Measurements from ENCODE around the gene ESRP2. TPM values are rescaled to one million over a fixed set of nuclear protein-coding genes. Genes with fewer than 3 reads are reported as not detected.

Gene ESRP2
- total RNA-seq, 4 donors from 2014 or later: 0.13 to 2.9 TPM; not detected in 2

DNA sequence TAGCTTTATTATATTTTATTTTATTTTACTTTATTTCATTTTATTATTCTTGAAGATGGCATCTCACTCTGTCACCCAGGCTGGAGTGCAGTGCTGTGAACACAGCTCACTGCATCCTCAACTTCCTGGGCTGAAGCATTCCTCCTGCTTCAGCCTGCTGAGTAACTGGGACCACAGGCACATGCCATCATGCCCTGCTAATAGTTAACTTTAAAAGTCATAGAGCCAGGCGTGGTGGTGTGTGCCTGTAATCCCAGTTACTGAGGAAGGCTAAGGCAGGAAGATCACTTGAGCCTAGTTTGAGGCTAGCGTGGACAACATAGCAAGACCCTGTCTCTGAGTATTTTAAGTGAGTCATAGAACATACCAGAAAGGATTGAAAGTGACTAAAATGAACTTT, 38.7 kb downstream of the ESRP2 start:
- Histone ChIP-seq H3K4me3 (no peak overlapping the region), H3K4me1 (peaks cover 0 to 13% (median 0%) of the 10 kb centered on the region in 3 donors), H3K9me3 (no peaks in the 10 kb centered on the region), H3K27me3 (no peaks in the 10 kb centered on the region), H3K36me3 (peaks cover 0 to 23% of the 10 kb centered on the region in 2 donors), H3K27ac (no peak overlapping the region)
- no peak for TF ChIP-seq POLR2AphosphoS5 (IDR thresholded peaks at IDR 0.05)
- no peak for TF ChIP-seq EP300 (IDR thresholded peaks at IDR 0.05)
- TF ChIP-seq, protein P1, sequence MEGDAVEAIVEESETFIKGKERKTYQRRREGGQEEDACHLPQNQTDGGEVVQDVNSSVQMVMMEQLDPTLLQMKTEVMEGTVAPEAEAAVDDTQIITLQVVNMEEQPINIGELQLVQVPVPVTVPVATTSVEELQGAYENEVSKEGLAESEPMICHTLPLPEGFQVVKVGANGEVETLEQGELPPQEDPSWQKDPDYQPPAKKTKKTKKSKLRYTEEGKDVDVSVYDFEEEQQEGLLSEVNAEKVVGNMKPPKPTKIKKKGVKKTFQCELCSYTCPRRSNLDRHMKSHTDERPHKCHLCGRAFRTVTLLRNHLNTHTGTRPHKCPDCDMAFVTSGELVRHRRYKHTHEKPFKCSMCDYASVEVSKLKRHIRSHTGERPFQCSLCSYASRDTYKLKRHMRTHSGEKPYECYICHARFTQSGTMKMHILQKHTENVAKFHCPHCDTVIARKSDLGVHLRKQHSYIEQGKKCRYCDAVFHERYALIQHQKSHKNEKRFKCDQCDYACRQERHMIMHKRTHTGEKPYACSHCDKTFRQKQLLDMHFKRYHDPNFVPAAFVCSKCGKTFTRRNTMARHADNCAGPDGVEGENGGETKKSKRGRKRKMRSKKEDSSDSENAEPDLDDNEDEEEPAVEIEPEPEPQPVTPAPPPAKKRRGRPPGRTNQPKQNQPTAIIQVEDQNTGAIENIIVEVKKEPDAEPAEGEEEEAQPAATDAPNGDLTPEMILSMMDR (IDR thresholded peaks at IDR 0.05): no peak
- TF ChIP-seq POLR2A (IDR thresholded peaks at IDR 0.05): no peak
- ATAC-seq: no peak
- WGBS, 2 donors (ENCODE audit: low coverage in 1 of 2): 72 to 100% methylated on average over 1 to 2 of the region's 2 CpGs

DNA sequence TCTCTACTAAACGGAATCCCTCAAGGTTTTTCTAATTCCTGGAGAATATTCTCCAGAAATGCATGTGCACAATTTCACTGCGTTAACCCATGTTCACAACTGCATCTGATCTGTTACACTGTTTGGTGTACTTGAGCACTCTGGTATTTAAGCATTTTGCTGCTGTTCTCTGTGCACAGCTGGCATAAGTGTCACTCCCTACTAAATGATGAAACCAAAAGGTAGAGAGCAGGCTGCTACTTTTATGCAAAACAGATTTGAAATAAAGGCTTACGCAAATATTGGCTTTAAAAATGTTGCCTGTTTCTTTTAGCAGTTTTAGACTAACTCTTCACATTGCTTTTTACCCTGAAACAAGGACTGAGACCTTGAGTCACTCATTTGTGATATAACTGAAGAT, 41.7 kb downstream of the ESRP2 start:
- no peaks in the 10 kb centered on the region for H3K27me3 ChIP-seq
- H3K36me3 ChIP-seq: peaks cover 0 to 45% of the 10 kb centered on the region in 2 donors
- no peak overlapping the region for H3K27ac ChIP-seq
- no peaks in the 10 kb centered on the region for H3K4me1 ChIP-seq
- H3K4me3 ChIP-seq: no peak overlapping the region
- ATAC-seq: no peak
- WGBS, 2 donors (ENCODE audit: low coverage in 1 of 2): 89 to 100% methylated on average over 2 to 3 of the region's 3 CpGs
- no peaks in the 10 kb centered on the region for H3K9me3 ChIP-seq
- TF ChIP-seq POLR2AphosphoS5 (IDR thresholded peaks at IDR 0.05): no peak
- TF ChIP-seq EP300 (IDR thresholded peaks at IDR 0.05): no peak
- TF ChIP-seq, protein P1 (IDR thresholded peaks at IDR 0.05): no peak
- no peak for TF ChIP-seq POLR2A (IDR thresholded peaks at IDR 0.05)

DNA sequence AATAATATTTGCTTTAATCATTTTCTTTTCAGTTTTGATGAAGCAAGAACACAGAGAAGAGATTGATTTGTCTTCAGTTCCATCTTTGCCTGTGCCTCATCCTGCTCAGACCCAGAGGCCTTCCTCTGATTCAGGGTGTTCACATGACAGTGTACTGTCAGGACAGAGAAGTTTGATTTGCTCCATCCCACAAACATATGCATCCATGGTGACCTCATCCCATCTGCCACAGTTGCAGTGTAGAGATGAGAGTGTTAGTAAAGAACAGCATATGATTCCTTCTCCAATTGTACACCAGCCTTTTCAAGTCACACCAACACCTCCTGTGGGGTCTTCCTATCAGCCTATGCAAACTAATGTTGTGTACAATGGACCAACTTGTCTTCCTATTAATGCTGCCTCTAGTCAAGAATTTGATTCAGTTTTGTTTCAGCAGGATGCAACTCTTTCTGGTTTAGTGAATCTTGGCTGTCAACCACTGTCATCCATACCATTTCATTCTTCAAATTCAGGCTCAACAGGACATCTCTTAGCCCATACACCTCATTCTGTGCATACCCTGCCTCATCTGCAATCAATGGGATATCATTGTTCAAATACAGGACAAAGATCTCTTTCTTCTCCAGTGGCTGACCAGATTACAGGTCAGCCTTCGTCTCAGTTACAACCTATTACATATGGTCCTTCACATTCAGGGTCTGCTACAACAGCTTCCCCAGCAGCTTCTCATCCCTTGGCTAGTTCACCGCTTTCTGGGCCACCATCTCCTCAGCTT, 45.0 kb downstream of the ESRP2 start:
- Histone ChIP-seq H3K36me3 (peaks cover 0 to 78% of the 10 kb centered on the region in 2 donors), H3K4me3 (no peak overlapping the region), H3K4me1 (no peaks in the 10 kb centered on the region), H3K9me3 (no peaks in the 10 kb centered on the region), H3K27me3 (no peaks in the 10 kb centered on the region), H3K27ac (no peak overlapping the region)
- WGBS, 2 donors (ENCODE audit: low coverage in 1 of 2): 95 to 100% methylated on average over 2 of the region's 2 CpGs
- TF ChIP-seq, protein P1 (IDR thresholded peaks at IDR 0.05): no peak
- TF ChIP-seq EP300 (IDR thresholded peaks at IDR 0.05) (no peak), POLR2AphosphoS5 (IDR thresholded peaks at IDR 0.05) (no peak), POLR2A (IDR thresholded peaks at IDR 0.05) (no peak)
- no peak for ATAC-seq

DNA sequence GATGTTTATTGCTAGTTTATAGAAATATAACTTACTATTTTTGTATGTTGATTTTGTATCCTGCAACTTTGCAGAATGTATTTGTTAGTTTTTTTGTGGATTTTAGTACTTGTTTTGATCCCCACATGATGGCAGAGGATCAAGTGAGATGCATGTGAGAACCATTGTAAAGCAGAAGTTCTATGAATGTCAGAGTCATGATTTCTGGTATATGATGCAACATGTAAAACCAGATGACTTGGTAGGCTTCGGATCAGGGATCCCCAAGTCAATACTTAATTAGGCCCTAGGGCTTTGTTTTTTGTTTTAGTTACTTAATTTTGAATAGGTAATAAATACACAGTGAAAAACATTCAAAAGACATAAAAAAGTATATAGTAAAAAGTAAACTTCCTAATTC, 45.8 kb downstream of the ESRP2 start:
- TF ChIP-seq EP300 (IDR thresholded peaks at IDR 0.05): no peak
- TF ChIP-seq, protein P1 (IDR thresholded peaks at IDR 0.05): no peak
- TF ChIP-seq POLR2A (IDR thresholded peaks at IDR 0.05): no peak
- no peak for TF ChIP-seq POLR2AphosphoS5 (IDR thresholded peaks at IDR 0.05)
- H3K36me3 ChIP-seq: peaks cover 0 to 86% of the 10 kb centered on the region in 2 donors
- H3K4me1 ChIP-seq: no peaks in the 10 kb centered on the region
- no peaks in the 10 kb centered on the region for H3K27me3 ChIP-seq
- H3K9me3 ChIP-seq: no peaks in the 10 kb centered on the region
- no peak overlapping the region for H3K27ac ChIP-seq
- WGBS, 2 donors (ENCODE audit: low coverage in 1 of 2): 80 to 83% methylated on average over 1 of the region's 1 CpG
- no peak overlapping the region for H3K4me3 ChIP-seq
- ATAC-seq: no peak

DNA sequence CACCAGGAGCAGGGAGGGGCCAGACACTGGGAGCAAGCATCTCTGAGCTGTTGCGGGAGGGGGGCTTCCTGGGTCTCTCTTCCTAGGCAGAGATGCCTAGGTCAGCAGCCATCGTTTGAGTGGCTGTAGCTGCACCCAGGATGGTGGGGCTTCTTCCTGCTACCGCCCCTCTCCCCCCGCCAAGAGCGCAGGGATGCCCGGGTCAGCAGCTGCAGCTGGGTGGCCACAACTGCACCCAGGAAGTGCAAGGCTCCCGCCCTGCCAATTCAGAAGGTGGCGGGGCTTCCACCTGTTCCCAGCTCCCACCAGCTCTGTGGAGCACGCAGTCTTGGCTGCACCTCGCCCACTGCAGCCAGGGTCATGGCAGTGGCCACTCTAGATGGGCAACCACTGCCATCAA, 47.8 kb downstream of the ESRP2 start:
- ATAC-seq: no peak
- no peaks in the 10 kb centered on the region for H3K27me3 ChIP-seq
- peaks cover 0 to 95% of the 10 kb centered on the region in 2 donors for H3K36me3 ChIP-seq
- no peak for TF ChIP-seq POLR2AphosphoS5 (IDR thresholded peaks at IDR 0.05)
- no peak for TF ChIP-seq POLR2A (IDR thresholded peaks at IDR 0.05)
- TF ChIP-seq, protein P1 (IDR thresholded peaks at IDR 0.05): no peak
- TF ChIP-seq EP300 (IDR thresholded peaks at IDR 0.05): no peak
- WGBS, 2 donors (ENCODE audit: low coverage in 1 of 2): 83% methylated on average over 1 of the region's 10 CpGs; no CpG with 5 or more reads in 1 of the 2 donors
- no peak overlapping the region for H3K4me3 ChIP-seq
- no peaks in the 10 kb centered on the region for H3K9me3 ChIP-seq
- H3K4me1 ChIP-seq: no peaks in the 10 kb centered on the region
- H3K27ac ChIP-seq: no peak overlapping the region
